GM21576 (cell line): ENCODE data around the gene NTMT2.
"Not testable (repeated sequence)": the region's sequence is repeated elsewhere in the genome, so short reads cannot be mapped to it uniquely, and the experiment has no call there.

Experiments
- ATAC-seq: cut with Tn5 transposase; IDR thresholded peaks from one replicate; pipeline ENCODE4 v1.9.1; 2021; ENCODE audit warnings: mild to moderate bottlenecking, moderate library complexity; ENCODE audit not compliant: unreplicated experiment

The NTMT2 gene

GRCh38 chr1:170156594-170156993 lies 10.8 kb downstream of the NTMT2 start:
- ATAC-seq: no peak

- ATAC-seq: no peak
These were observed 12.1 kb downstream of the NTMT2 start for GRCh38 chr1:170157820-170158219.

- no peak for ATAC-seq
These were observed 16.9 kb downstream of the NTMT2 start for GRCh38 chr1:170162459-170163246.

DNA sequence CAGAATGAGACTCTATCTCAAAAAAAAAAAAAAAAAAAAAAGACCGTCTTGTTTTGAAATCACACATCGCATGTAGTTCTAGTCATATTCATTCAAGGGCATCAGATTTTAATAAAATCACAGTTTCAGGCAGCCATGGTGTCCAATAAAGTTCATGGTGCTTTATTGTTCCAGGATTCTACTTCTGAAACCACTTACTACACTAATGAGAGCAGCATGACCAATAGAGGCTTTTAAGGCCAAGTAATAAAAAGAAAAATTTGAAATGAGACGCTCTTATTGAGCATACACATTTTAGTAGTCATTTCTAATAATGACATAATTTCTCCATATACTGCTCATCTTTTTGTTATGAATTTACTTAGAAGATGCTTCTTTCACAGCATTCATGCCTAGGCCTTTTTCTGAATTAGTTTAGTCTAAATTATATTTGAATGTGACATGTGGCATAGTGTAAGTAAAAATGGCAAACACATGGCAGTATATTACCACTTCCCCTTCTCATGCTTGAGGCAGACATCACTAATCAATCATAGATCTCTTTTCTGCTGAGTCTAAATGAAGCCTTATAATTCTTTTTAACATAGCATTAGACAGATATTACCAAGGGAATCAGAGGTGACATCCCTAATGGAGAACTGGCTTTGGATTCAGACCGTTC lies 18.5 kb downstream of the NTMT2 start:
- no peak for ATAC-seq

GRCh38 chr1:170166518-170167180 lies 20.9 kb downstream of the NTMT2 start:
- ATAC-seq: no peak

DNA sequence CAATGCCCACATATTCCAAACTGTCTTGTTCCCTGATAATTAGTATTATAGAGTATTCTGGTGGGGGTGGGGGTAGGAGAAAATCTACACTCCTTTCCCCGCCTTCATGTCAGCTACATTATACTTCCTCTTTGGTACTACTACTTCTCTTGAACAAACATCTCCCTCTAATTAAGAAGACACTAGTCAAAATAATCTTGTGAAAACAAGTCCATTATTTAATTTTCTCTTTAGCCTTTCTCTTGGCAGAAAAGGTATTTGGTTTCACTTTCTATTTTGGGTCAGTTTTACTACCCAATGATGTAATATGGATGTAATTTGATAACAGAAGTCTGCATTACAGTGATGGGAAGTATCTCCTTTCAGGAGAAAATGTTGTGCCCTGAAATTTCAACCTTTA lies 22.5 kb downstream of the NTMT2 start:
- no peak for ATAC-seq

DNA sequence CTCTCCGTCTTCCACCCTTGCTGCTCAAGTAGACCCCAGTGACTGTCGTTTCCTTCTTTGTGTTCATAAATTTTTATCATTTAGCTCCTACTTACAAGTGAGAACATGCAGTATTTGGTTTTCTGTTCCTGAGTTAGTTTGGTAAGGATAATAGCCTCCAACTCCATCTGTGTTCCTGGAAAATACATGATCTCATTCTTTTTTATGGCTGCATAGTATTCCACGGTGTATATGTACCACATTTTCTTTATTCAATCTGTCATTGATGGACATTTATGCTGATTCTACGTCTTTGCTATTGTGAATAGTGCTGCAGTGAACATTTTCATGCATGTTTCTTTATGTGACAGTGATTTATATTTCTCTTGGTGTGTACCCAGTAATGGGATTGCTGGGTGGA lies 24.8 kb downstream of the NTMT2 start:
- ATAC-seq: not testable (repeated sequence)

DNA sequence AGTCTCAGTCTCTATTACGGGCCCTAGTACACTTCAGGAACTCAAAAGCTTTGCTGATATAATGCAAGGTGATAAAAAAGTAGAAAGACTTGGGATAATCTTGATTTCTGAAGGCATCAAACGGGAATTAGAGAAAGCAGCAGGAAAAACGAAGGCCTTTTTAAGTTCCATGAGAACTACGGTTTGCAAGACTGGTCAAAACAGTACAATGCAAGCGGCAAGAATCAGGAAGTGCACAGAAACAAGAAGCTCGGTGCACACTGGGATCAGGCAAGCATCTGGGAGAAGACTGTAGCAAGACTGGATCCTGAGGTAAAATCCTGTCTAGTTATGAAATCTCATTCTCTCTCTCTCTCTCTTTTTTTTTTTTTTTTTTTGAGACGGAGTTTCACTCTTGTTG lies 28.6 kb downstream of the NTMT2 start:
- ATAC-seq: no peak

DNA sequence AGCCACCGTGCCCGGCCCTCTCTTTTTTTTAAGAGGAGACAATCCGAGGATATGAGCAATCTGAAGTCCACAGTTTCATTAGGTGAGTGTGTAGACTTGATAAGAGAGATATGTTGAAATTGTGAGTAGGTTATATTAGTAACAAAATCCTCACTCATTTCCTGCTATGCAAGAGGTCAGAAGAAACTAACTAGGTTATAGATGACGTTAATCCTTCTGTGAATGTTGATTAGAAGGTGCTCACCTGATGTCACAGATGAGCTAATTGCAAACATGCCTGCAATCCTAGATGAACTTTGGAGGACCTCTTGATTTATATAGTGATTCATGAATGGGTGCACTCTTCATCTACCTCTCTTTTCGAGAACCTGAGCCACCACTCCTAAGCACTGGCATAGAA lies 29.3 kb downstream of the NTMT2 start:
- no peak for ATAC-seq

GRCh38 chr1:170175484-170175883 lies 29.7 kb downstream of the NTMT2 start:
- no peak for ATAC-seq

- no peak for ATAC-seq
These were observed 31.0 kb downstream of the NTMT2 start for GRCh38 chr1:170176772-170177171.

GRCh38 chr1:170182442-170182841 lies 36.7 kb downstream of the NTMT2 start:
- ATAC-seq: no peak

DNA sequence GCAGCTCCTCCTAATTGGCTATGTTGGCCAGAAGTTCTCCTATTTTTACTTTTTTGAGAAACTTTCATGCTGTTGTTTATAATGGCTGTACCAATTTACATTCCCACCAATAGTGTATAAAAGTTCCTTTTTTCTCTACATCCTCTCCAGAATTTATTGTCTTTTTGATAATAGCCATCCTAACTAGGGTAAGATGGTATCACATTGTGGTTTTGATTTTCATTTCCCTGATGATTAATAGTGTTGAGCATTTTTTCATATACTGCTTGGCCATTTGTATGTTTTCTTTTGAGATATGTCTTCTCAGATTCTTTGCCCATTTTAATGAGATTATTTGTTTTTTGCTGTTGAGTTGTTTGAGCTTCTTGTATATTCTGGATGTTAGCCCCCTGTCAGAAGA lies 46.8 kb downstream of the NTMT2 start:
- no peak for ATAC-seq

GRCh38 chr1:170194451-170194850 lies 48.7 kb downstream of the NTMT2 start:
- ATAC-seq: no peak

DNA sequence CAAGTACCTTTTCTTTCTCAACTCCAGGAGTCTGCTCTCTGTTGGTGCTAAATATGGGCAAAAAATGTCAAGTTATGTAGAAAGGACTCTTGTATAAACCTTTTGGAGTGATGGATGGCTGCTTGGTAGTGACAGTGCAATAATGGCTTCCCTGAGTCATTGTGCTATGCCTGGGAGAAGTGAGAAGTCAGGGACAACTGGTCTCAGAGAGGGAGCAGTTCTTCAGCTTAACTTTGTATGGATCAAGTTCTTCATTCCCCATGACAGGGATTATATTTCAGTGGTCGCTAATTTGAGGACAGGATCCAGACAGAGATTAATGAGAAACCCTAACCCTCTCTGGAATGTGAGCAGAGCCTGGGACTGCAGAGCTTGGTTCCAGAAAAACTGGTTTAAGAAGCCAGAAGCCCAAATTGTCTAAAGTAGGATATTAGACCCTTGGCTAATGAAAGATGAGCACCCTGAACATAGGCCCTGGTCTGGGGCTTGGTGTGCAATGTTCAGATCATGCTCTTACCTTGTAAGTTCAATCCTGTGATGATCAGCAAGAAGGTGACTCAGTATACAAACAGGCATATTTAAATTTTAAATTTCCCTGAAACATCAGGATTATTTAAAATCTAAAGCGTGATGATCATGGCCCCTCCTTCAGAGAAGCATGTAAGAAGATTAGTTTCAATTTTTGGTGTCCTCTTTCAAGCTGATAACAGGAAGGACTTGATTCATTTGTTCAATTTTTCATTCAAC lies 50.9 kb downstream of the NTMT2 start:
- ATAC-seq: no peak

- no peak for ATAC-seq
These were observed 52.3 kb downstream of the NTMT2 start for GRCh38 chr1:170198090-170198489.

DNA sequence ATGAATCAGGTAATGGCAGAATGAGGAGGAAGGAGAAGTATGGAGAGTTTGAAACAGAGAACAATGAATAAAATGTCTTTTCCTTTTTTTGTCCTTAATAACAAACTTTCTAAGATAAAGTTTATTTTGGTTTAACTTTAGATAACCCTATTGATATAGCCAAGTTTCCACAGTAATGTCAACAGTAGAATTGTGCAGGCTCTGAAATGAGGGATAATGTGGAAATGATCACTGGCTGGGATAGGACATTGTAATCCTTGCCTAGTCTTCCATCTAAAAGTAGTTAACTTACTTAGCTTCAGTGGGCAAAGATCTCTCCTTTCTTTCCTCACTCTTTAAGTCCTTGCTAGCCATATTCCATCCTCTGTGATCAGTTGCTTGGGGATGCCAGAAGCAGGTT lies 52.8 kb downstream of the NTMT2 start:
- no peak for ATAC-seq

GRCh38 chr1:170200161-170200560 lies 54.4 kb downstream of the NTMT2 start:
- no peak for ATAC-seq

DNA sequence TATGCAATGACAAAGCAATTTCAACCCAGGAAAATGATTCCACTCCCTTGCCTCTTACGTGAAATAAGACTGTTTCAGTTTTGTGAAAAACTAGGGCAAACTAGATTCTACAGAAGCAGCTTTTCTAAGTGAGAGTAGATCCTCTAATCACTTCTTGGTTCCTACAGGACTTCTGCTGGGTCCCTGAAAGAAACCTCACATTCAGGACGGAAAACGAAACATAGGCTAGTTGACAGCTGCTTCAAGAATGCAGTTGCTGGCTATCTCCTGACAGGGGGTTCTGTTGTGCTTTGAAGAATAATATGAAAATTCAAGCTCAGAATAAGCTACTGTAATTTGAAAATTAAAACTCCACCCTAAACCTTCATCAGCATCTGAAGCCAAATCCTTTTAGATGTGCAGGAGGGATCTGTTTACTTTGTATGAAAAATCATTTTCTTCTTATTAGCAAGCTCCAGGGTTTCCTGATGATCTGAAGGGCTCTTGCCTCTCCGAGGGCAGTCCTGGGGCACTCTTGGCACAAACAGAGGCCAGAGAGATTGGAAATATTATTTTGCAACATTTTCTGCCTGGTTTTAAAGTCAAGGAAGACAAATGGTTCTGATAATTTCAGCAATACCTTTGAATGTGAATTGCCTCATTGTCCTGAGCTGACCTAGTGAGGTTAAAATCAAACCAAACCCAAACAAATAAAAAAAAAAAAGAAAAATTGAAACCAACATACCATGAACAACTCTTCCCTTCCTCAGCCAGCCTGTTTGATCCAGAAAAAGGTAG lies 55.0 kb downstream of the NTMT2 start:
- ATAC-seq: no peak

DNA sequence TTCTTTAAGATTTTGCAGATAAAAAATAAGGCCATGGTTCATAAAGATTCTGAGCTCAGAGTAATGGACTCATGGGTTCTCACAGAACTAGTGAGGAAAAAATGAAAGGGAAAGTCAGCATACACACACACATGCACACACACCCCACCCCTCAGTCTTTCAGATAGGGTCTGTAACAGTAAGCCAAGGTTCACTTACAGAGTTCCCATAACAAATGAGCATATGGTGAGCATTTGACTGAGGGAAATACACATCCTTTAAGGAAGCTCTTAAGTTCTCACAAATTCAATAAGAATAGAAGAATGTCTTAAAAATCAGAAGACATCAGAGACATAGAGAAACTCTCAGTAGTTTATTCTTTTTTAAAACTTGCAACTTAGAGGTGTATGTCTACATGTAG lies 57.9 kb downstream of the NTMT2 start:
- no peak for ATAC-seq

DNA sequence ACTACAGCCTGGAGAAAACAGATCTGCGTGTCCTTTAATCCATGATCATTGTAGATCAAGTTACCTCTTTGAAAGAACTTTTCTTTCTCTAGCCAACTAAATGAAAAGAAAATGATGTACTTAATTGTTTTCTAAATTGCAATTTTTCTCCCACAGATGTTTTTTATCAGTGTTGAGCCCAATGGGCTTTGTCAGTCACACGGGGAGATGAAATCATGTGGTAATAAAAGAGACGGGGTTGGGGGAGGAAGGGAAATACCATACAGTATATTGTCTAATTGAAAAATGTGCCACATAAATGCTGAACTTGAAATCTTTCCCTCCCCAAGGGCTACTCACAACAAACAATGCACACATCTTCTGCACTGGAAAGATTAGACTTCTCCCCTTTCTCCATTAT lies 58.4 kb downstream of the NTMT2 start:
- ATAC-seq: no peak
